Ascending aorta (tissue), 2 donors: ENCODE results near the gene ULK4. TPM values are rescaled to one million over a fixed set of nuclear protein-coding genes. Genes with fewer than 3 reads are reported as not detected.
"Not testable (repeated sequence)": the region's sequence is repeated elsewhere in the genome, so short reads cannot be mapped to it uniquely, and the experiment has no call there.

Experiments
- DNase-seq, 2 donors: peaks; one replicate each; pipeline ENCODE4 v3.0.0-alpha.2; 2019; ENCODE audit warnings: low spot score in 2 of 2
- H3K27ac ChIP-seq, 2 donors: fragments of 200-600 bp; sonication (generic); one replicate each; pipeline ENCODE4 v1.5.1; 2016 to 2017; ENCODE audit warnings: mild to moderate bottlenecking in 1 of 2
- H3K27me3 ChIP-seq: fragments of 200-600 bp; sonication (generic); one replicate; pipeline ENCODE4 v1.5.1; 2017
- H3K36me3 ChIP-seq, 2 donors: fragments of 200-600 bp; sonication (generic); one replicate each; pipeline ENCODE4 v1.5.1; 2016
- H3K4me1 ChIP-seq, 2 donors: fragments of 200-600 bp; sonication (generic); one replicate each; pipeline ENCODE4 v1.5.1; 2016 to 2017; ENCODE audit warnings: mild to moderate bottlenecking in 1 of 2
- H3K4me3 ChIP-seq, 2 donors: fragments of 200-600 bp; sonication (generic); one replicate each; pipeline ENCODE4 v1.5.1; 2016 to 2017; ENCODE audit warnings: mild to moderate bottlenecking in 1 of 2
- H3K9me3 ChIP-seq, 2 donors: fragments of 200-600 bp; sonication (generic); one replicate each; pipeline ENCODE4 v1.5.1; 2016
- intact Hi-C: fragments of 100-400 bp; cut with DNase I; formaldehyde crosslinking; loops from one replicate; pipeline ENCODE4 v1.15.1; 2023
- total RNA-seq: library from RNA; depleted of rRNA; stranded (reverse); fragments of >200 nt; gene quantifications from one replicate; pipeline ENCODE4 v1.1.0, GENCODE V29; 2016
- TF ChIP-seq, protein P1 (sequence below), 3 experiments: fragments of 200-600 bp in 2 of 3; fragments of 450-650 bp in 1 of 3; sonication (generic) in 2 of 3; IDR thresholded peaks; one replicate each; pipeline ENCODE4 v1.5.1; 2016 to 2019; ENCODE audit warnings: antibody characterized with exemption in 3 of 3, mild to moderate bottlenecking in 1 of 3, moderate library complexity in 1 of 3

ULK4 gene
- total RNA-seq, 1 donor from 2014 or later: 4.2 TPM

DNA sequence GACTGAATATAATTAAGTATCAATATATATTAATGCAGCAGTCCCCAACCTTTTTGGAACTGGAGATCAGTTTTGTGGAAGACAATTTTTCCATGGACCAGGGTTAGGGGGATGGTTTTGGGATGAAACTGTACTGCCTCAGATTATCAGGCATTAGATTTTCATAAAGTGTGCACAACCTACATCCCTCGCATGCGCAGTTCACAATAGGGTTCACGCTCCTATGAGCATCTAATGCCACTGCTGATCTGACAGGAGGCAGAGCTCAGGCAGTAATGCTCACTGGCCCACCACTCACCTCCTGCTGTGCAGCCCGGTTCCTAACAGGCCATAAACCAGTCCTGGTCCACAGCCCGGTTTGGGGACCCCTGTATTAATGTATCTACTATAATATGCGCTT is 95.6 kb downstream of the ULK4 start:
- no peak for DNase-seq
- no peaks in the 10 kb centered on the region for H3K9me3 ChIP-seq
- H3K4me1 ChIP-seq: no peaks in the 10 kb centered on the region
- no peak overlapping the region for H3K4me3 ChIP-seq
- TF ChIP-seq, protein P1, sequence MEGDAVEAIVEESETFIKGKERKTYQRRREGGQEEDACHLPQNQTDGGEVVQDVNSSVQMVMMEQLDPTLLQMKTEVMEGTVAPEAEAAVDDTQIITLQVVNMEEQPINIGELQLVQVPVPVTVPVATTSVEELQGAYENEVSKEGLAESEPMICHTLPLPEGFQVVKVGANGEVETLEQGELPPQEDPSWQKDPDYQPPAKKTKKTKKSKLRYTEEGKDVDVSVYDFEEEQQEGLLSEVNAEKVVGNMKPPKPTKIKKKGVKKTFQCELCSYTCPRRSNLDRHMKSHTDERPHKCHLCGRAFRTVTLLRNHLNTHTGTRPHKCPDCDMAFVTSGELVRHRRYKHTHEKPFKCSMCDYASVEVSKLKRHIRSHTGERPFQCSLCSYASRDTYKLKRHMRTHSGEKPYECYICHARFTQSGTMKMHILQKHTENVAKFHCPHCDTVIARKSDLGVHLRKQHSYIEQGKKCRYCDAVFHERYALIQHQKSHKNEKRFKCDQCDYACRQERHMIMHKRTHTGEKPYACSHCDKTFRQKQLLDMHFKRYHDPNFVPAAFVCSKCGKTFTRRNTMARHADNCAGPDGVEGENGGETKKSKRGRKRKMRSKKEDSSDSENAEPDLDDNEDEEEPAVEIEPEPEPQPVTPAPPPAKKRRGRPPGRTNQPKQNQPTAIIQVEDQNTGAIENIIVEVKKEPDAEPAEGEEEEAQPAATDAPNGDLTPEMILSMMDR (IDR thresholded peaks at IDR 0.05): no peak
- H3K27ac ChIP-seq: no peak overlapping the region
- intact Hi-C loops: no loop called here
- H3K27me3 ChIP-seq: no peaks in the 10 kb centered on the region
- no peaks in the 10 kb centered on the region for H3K36me3 ChIP-seq

DNA sequence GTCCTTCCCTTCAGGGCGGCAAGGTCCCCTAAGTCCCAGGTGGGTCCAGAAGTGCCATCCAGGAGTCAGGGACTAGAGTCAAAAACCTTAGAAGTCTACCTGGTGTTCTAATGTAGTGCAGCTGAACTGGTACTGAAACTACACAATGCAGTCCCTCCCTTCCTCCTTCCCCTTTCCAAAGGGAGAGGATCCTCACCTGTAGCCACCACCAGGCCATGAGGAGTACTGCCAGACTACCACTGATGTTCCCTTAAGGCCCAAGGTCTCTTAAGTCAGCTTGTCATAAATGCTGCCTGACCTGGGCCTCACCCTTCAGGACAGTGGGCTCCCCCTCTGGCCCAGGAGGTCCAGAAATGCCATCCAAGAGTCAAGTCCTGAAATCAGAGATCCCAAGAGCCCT is 98.9 kb downstream of the ULK4 start:
- Histone ChIP-seq H3K36me3 (no peaks in the 10 kb centered on the region), H3K4me3 (no peak overlapping the region), H3K9me3 (no peaks in the 10 kb centered on the region), H3K27me3 (no peaks in the 10 kb centered on the region), H3K4me1 (no peaks in the 10 kb centered on the region), H3K27ac (no peak overlapping the region)
- intact Hi-C loops: no loop called here
- DNase-seq: no peak
- TF ChIP-seq, protein P1 (IDR thresholded peaks at IDR 0.05): no peak

DNA sequence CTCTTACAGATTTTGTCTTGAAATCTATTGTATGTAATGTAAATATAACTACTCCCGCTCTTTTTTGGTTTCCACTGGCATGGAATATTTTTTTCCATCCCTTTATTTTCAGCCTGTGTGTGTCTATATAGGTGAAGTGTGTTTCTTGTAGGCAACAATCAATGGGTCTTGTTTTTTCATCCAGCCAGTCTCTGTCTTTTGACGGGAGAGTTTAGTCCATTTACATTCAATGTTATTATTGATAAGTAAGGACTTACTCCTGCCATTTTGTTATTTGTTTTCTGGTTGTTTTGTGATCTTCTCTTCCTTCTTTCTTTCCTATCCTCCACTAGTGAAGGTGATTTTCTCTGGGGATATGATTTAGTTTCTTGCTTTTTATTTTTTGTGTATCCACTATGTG is 101.4 kb downstream of the ULK4 start:
- H3K9me3 ChIP-seq, DNase-seq, H3K27me3 ChIP-seq, intact Hi-C loops, H3K4me3 ChIP-seq, H3K27ac ChIP-seq, H3K4me1 ChIP-seq, H3K36me3 ChIP-seq: not testable (repeated sequence)

DNA sequence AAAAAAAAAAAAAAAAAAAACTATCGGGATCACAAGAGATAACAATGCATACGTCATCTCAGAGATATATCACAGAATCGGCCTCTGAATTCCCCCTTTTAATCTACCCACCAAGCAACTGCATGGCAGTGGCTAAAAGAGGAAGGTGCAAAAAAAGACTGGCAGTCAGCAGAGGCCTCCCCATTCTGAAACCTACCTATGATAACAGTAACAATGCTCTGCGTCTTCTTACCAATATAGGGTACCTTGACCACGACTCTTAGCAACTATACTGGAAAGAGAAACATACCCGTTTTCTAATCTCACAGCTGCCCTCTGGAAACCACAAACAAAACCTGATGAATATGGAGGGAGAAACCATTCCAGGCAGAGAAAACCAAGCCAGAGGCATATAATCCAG is 106.9 kb downstream of the ULK4 start:
- Histone ChIP-seq H3K4me3 (no peak overlapping the region), H3K27me3 (no peaks in the 10 kb centered on the region), H3K9me3 (no peaks in the 10 kb centered on the region), H3K36me3 (no peaks in the 10 kb centered on the region), H3K4me1 (no peaks in the 10 kb centered on the region), H3K27ac (no peak overlapping the region)
- intact Hi-C loops: no loop called here
- TF ChIP-seq, protein P1 (IDR thresholded peaks at IDR 0.05): no peak
- DNase-seq: no peak

DNA sequence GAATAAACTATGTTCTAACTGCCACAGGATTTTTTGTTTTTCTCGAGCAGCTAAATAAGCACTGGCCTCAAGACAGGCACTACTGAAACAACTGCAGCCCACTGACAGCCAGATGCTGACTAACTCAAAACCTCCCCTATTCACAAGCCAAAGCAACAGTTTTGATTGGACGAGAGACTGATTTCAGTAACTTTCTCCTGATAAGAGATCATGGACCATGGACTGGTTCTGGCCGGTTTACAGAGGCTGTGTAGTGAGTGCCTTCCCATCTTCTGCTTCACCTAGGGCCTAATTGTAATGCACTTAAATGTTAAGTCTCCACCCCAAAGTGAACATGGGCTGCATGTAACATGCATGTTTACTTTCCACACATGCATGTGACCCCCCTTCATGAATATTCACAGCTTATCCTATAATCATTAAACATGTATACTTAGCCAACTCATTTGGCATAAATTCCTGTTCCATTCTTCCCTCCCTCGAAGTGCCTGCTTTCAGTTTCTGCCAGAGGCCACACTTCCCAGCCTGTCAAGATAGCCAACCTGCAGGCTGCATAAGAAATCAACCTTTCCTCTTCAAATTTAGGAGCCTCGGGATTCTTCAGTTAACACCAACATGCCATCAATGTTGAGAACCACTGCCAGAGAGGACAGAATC is 108.2 kb downstream of the ULK4 start:
- intact Hi-C loops: no loop called here

DNA sequence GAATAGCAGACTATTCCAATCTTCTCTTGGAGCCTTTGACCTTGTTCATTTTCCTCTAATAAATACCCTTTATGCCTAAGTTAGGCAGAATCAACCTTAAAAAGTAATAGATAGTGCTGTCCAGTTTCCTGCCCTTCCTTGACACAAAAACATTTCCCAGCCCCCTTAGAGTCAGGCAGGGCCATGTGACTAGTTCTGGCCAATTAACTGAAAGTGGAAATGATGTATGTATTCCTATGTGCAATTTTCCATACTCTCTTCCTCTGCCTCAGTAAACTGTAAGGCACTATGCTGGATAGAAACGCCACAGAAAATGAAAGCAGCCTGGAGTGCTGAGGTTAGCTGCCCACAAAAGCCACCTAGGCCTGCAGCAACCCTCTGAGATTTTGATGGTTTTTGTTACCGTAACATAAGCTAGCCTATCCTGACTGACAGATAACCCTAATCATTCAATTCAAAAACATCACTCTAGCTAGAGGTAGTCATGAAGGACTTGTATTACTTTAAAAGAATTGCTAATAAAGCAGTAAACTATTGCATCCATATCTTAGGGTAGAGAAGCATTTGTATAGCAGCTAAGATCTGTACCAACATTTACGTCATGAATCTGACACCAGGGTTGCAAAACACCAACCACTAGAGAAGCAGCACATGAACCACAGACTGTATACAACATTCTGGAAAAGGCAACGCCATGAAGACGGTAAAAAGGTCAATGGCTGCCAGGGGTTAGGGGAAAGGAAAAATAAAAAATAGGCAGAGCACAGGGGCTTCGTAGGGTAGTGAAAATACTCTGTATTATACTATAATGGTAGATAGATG is 112.9 kb downstream of the ULK4 start:
- H3K27ac ChIP-seq: no peak overlapping the region
- TF ChIP-seq, protein P1 (IDR thresholded peaks at IDR 0.05): no peak
- no peaks in the 10 kb centered on the region for H3K9me3 ChIP-seq
- no peak overlapping the region for H3K4me3 ChIP-seq
- H3K4me1 ChIP-seq: no peaks in the 10 kb centered on the region
- no peak for DNase-seq
- intact Hi-C loops: no loop called here
- H3K27me3 ChIP-seq: no peaks in the 10 kb centered on the region
- no peaks in the 10 kb centered on the region for H3K36me3 ChIP-seq

More for the DNA sequence above, 108.2 kb downstream of the ULK4 start:
- Histone ChIP-seq H3K36me3 (no peaks in the 10 kb centered on the region), H3K9me3 (no peaks in the 10 kb centered on the region), H3K4me1 (no peaks in the 10 kb centered on the region), H3K27me3 (no peaks in the 10 kb centered on the region), H3K4me3 (no peak overlapping the region), H3K27ac (no peak overlapping the region)
- DNase-seq: no peak
- TF ChIP-seq, protein P1 (IDR thresholded peaks at IDR 0.05): no peak
